Nucleus accumbens (tissue), 56 donors: ENCODE data around the gene TMA7B.
A peak's percentile ranks its signal among the peaks of the same experiment; 100 is the strongest.

ENCODE experiments used
- DNase-seq, 56 donors: peaks; one replicate each; lab custom pipeline; 2025; lab: John Stamatoyannopoulos, UW

Gene TMA7B

GRCh38 chr22:39997939-39998726 lies 37.9 kb downstream of the TMA7B start:
- DNase-seq = no peak

- DNase-seq = no peak
Observed at GRCh38 chr22:39999144-39999757, 39.1 kb downstream of the TMA7B start.

GRCh38 chr22:40000171-40000570 lies 40.0 kb downstream of the TMA7B start:
- DNase-seq = no peak

GRCh38 chr22:40001106-40001505 lies 40.9 kb downstream of the TMA7B start:
- DNase-seq = no peak

- DNase-seq = no peak
Observed at GRCh38 chr22:40001800-40002577, 41.8 kb downstream of the TMA7B start.

GRCh38 chr22:40002935-40003715 lies 42.9 kb downstream of the TMA7B start:
- DNase-seq = no peak

- no peak for DNase-seq
Observed at GRCh38 chr22:40004836-40005235, 44.6 kb downstream of the TMA7B start.

GRCh38 chr22:40006641-40007040 lies 46.4 kb downstream of the TMA7B start:
- DNase-seq = no peak

GRCh38 chr22:40007853-40008710 lies 47.9 kb downstream of the TMA7B start:
- no peak for DNase-seq

GRCh38 chr22:40008726-40009291 lies 48.6 kb downstream of the TMA7B start:
- DNase-seq = no peak

GRCh38 chr22:40009292-40009774 lies 49.1 kb downstream of the TMA7B start:
- DNase-seq = no peak

- peak in 3 of 56 donors; percentile 6 to 18 (median 11) for DNase-seq
Observed at GRCh38 chr22:40009951-40010671, 49.9 kb downstream of the TMA7B start.

- no peak for DNase-seq
Observed at GRCh38 chr22:40010746-40011145, 50.5 kb downstream of the TMA7B start.
